DMS 273 treated with DMSO at 0.1 percent for 48 hours (cell line): ENCODE data around the gene MASTL.

Source experiments
- DNase-seq: peaks from one replicate; lab custom pipeline; 2025; lab: John Stamatoyannopoulos, UW

Gene MASTL

DNA sequence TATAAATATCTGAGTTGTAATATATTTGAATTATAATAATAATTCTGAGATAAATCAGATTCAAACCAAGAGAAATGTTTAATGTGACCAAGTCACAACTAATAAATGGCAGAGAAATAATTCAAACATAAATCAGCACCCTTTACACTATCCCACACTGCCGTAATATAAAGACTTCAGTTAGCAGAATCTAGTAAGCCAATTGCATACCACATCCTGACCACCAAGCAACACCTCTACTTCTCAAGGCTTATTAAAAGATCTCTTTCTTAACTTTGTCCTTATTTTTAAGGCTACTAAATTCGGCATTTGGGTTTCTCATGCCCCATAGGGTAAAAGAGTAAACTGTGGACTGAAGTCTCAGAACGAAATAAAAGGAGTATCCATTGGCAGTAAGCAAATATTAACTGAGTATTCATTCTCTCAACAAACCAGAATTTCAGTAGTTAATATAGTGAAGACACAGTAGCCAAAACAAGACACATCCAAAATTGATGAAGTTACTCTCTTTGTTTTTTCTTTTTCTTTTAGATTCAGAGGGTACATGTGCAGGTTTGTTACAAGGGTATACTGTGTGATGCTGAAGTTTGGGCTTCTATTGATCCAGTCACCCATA lies 70.6 kb downstream of the MASTL start:
- no peak for DNase-seq

DNA sequence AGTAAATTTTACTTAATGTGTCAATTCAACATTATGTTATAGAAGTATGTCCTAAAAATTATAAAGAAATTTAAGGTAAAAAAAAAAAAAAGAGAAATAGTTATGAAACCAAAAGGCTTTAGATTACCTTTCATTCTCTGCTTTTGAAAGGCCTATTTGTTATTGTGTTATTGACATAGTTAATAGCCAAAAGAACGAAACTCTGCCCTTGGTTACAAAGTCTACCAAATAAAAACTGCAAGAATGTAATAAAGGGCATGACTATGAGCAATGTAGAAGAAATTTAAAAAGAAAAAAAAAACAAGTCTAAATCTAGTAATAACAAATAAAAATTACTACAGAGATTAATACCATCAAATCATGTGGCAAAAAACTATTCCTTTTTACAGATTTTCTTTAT lies 74.9 kb downstream of the MASTL start:
- no peak for DNase-seq

DNA sequence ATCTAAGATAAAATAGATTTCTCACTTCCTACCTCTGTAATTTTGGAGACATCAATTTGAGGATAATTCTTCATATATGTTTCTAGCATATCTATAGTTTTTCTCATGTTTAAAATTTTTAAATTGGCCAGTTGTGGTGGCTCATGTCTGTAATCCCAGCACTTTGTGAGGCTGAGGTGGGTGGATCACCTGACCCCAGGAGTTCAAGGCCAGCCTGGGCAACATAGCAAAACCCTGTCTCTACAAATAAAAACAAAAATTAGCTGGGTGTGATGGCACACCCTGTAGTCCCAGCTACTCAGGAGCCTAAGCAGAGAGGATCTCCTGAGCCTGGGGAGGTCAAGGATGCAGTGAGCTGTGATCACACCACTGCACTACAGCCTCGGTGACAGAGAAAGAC lies 80.6 kb downstream of the MASTL start:
- no peak for DNase-seq
